ENCODE results near the gene RBM20.
"Not testable (repeated sequence)": the region's sequence is repeated elsewhere in the genome, so short reads cannot be mapped to it uniquely, and the experiment has no call there.

Gene RBM20

DNA sequence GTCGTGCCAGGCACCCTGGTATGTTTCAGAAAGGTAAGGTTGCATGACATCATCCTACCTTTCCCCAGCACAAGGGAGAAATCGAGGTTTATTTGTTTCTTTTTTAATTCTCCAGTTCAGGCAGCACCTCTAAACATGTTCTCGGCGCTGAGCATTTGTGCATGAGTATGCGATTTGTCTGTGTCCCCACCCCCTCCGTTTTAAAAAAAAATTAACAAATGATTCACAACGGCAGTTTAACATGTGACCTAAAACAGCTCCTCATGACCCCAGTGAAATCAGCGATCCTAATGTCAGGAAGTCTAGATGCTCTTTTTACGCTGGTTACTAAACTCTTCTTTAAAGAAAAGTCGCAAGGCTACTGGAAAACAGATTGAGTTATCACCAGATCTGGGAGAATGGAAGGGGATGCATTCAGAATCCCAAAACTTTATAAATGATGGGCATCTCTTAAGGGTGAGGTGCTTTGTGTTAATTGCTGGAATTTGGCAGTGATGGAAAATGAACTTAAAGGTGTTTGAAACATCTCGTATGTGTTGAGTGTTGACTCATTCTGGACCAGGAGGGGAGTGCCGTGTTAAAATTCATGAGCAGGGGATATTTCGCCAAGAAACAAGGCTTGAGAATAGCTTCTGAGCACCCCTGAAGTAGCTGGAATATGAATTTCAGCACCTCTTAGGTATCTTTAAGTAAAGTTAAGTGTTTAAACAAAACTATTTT lies 120.8 kb downstream of the RBM20 start:
- no peak for DNase-seq (ENCODE audit: low read depth in 1 of 2, low spot score in 1 of 2)
- in situ Hi-C loops (cut with HindIII; ENCODE audit: low pct_unique_long_range_greater_than_20kb, low sequenced_read_pairs) = no loop called here
- TF ChIP-seq JUND (IDR thresholded peaks at IDR 0.05; ENCODE audit: low read depth) = no peak

DNA sequence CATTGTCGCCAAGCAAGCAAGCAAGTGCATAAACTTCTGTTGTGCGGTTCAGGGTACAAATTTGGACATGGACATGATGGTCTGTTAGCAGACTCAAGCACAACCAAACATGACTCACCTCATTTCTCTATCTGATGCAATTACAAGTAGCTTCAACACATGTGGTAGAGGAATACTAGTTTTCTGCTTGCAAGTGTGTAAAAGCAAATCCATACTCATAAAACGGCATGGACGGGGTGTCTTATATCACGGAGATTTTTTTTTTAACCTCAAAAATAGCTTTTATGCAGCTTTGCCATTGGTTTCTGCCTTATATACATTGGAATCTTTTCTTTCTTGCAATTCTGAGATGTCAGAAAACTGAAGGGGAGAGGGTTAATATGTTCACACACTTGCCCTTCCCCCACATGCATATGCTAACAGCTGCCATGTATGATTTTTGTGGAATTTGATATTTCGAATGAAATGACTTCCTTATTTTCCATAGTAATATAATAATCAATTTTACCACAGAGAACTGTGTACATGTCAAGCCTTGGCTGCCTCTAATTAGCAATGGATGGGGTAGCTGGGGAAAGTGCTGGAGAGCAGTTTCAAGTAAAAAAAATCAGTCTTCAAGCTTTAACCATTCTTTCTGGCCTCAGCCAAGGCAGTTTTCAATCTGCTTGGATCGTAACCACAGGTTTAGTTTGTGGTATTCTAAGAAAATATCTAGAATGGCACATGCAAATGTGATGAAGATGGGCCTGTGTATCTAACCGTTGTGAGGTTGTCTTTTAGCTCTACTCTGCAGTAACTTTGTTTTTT lies 121.6 kb downstream of the RBM20 start:
- no peak for DNase-seq (ENCODE audit: low read depth in 1 of 2, low spot score in 1 of 2)
- in situ Hi-C loops (cut with HindIII; ENCODE audit: low pct_unique_long_range_greater_than_20kb, low sequenced_read_pairs) = no loop called here
- no peak for TF ChIP-seq JUND (IDR thresholded peaks at IDR 0.05; ENCODE audit: low read depth)

DNA sequence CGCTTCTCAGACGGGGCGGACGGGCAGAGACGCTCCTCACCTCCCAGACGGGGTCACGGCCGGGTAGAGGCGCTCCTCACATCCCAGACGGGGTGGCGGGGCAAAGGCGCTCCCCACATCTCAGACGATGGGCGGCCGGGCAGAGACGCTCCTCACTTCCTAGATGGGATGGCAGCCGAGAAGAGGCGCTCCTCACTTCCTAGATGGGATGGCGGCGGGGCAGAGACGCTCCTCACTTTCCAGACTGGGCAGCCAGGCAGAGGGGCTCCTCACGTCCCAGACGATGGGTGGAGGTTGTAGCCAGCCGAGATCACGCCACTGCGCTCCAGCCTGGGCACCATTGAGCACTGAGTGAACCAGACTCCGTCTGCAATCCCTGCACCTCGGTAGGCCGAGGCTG lies 123.5 kb downstream of the RBM20 start:
- DNase-seq (ENCODE audit: low read depth in 1 of 2, low spot score in 1 of 2); in situ Hi-C loops (cut with HindIII; ENCODE audit: low pct_unique_long_range_greater_than_20kb, low sequenced_read_pairs): not testable (repeated sequence)

DNA sequence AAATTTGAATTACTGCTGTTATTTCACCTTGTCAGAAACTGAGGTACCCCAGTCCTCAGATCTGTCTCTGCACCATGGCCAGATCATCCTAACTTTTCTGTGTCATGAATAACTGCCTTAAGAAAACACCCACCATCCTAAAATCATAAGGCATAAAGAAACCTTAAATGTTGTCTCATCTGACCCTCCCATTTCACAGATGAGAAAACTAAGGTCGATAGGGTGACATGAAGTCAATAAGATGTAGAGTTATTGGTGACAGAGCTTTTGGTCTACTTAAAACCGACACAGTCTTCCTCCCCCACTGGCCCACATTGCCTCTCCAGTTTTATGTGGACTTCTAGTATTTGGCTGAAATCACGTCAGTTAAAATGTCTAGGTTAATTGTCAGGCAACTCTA lies 126.1 kb downstream of the RBM20 start:
- in situ Hi-C loops (cut with HindIII; ENCODE audit: low pct_unique_long_range_greater_than_20kb, low sequenced_read_pairs) = no loop called here
- no peak for DNase-seq (ENCODE audit: low read depth in 1 of 2, low spot score in 1 of 2)

DNA sequence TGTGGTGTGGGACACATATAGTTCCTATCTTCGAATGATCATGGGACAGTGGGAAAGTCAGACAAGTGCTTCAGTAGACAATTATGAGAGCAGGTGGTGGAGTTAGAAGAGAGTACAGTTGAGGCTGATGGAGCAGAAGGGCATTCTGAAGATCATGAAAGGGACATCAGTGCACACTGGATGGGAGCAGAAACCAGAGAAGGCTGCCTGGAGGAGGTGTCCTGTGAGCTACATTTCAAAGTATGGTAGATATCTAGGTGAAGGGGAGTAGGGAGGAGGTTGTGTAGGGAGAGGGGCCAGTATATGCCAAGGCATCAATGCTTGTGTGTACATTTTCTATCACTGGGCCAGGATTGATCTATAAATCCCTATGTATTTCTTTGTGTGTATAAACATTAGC lies 127.3 kb downstream of the RBM20 start:
- no peak for DNase-seq (ENCODE audit: low read depth in 1 of 2, low spot score in 1 of 2)
- in situ Hi-C loops (cut with HindIII; ENCODE audit: low pct_unique_long_range_greater_than_20kb, low sequenced_read_pairs) = no loop called here
- TF ChIP-seq JUND (IDR thresholded peaks at IDR 0.05; ENCODE audit: low read depth) = no peak

More for the DNA sequence above, 126.1 kb downstream of the RBM20 start:
- TF ChIP-seq JUND (IDR thresholded peaks at IDR 0.05; ENCODE audit: low read depth) = no peak

DNA sequence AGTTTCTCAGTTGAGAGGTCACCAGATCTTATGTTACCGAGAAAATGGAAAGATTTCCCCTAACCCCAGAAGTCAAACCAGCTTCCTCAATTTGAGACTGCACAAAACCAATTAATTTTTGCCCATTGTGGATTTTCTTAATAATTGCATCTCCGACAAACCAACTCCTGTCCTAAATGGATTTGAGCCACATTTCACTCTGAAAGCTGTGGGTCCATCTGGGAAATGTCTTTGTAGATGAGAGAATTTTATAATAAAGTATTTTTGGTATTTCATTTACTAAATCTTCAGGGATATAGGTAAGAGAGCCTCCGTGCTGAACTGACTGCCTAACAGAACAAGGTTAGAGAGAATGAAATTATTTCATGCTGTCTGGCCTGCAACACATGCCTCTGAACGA lies 127.9 kb downstream of the RBM20 start:
- DNase-seq (ENCODE audit: low read depth in 1 of 2, low spot score in 1 of 2) = no peak
- in situ Hi-C loops (cut with HindIII; ENCODE audit: low pct_unique_long_range_greater_than_20kb, low sequenced_read_pairs) = no loop called here
- TF ChIP-seq JUND (IDR thresholded peaks at IDR 0.05; ENCODE audit: low read depth) = no peak

DNA sequence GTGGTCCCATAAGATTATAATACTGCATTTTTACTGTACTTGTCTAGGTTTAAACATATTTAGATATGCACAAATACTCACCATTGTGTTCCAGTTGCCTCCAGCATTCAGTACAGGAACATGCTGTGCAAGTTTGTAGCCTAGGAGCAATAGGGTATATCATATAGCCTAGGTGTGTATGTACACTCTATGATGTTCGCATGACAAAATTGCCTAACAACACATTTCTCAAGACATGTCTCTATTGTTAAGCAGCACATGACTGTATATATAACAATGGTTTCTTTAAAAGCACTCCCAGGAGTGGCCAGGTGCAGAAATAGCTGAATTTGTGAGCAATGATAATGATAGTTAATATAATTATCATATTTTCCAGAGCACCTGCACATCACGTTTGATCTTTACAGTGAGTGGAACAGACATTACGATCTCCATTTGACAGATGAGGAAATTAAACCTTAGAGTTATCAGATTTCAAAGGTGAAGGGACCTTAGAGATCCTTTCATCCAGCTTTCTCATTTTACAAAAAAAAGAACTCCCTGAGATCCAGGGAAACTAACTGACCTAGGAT lies 128.4 kb downstream of the RBM20 start:
- TF ChIP-seq JUND (IDR thresholded peaks at IDR 0.05; ENCODE audit: low read depth) = no peak
- in situ Hi-C loops (cut with HindIII; ENCODE audit: low pct_unique_long_range_greater_than_20kb, low sequenced_read_pairs) = no loop called here
- DNase-seq (ENCODE audit: low read depth in 1 of 2, low spot score in 1 of 2) = no peak

DNA sequence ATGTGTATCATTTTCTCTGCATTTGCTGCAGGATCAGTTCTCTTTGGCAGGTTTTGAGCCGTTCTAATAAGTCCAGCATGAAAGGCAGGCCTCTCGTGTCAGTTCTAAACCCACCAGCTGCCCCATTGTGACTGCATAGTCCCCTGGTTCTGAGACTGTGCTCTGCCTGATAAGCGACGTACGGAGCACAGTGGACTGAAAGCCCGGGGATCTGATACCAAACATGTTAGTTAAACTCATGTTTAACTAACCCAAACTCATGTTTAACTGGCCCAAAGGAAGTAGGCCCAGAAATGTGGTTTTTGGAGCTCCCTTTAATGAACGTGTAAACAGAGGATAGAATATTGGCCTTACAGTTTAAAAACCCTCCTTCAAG lies 129.5 kb downstream of the RBM20 start:
- in situ Hi-C loops (cut with HindIII; ENCODE audit: low pct_unique_long_range_greater_than_20kb, low sequenced_read_pairs) = no loop called here
- no peak for DNase-seq (ENCODE audit: low read depth in 1 of 2, low spot score in 1 of 2)
- TF ChIP-seq JUND (IDR thresholded peaks at IDR 0.05; ENCODE audit: low read depth) = no peak

DNA sequence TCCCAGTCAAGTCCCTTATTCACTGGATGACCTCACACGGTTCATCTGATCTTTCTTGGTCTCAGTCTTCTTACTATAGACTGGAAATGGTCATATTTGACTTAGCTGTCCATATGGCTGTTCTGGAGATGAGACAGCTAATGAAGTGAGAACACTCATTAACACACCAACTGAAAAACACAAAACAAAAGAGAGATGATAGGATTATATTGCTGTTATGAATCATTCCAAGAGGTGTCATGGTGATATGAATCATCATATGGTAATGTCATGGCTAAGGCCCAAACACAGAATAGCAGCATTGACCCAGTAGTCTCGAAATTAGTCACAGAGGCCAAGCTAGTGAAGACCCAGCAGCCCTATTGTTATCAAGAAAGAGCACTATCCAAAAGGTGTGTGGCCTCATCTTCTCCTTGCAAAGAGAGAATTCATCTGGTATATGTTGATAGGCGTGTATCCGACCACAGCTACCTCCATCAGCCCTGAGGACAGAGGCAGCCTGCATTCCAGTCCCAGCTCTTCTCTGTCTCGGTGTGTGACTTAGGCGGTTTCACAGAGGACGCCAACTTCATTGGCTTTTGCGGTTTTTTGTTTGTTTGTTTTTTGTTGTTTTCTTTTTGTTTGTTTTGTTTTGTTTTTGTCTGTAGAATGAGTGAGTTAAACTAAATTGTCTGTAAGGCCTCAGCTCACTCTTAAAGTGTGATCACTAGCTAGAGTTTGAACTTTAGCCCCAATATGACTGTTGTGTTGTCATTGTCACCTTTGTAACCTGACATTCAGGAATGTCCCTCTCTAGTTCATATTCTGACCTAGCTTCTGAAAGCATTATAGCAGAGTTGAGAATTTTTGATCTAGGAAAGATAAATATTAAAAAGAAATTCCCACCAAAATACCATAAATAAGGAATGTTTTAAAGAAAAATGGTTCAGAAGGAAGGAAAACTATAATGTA lies 130.2 kb downstream of the RBM20 start:
- no peak for DNase-seq (ENCODE audit: low read depth in 1 of 2, low spot score in 1 of 2)
- in situ Hi-C loops (cut with HindIII; ENCODE audit: low pct_unique_long_range_greater_than_20kb, low sequenced_read_pairs) = no loop called here
- no peak for TF ChIP-seq JUND (IDR thresholded peaks at IDR 0.05; ENCODE audit: low read depth)

DNA sequence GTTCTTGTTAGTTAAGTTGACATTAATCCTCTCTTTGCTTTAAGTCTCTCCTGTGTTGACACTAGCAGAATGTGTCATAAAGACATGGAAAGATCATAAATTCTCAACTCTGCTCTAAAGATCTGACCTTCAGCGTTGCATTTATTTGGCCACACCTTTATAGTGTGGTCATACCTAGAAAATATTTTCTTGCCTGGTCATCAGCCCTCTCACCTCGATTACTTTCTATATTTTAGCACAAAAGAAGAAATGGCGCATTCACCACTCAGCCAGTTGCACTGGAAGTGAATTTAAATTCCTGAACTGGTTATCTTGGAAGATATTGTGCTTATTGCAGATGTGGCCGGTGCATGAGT lies 130.9 kb downstream of the RBM20 start:
- TF ChIP-seq JUND (IDR thresholded peaks at IDR 0.05; ENCODE audit: low read depth) = no peak

DNA sequence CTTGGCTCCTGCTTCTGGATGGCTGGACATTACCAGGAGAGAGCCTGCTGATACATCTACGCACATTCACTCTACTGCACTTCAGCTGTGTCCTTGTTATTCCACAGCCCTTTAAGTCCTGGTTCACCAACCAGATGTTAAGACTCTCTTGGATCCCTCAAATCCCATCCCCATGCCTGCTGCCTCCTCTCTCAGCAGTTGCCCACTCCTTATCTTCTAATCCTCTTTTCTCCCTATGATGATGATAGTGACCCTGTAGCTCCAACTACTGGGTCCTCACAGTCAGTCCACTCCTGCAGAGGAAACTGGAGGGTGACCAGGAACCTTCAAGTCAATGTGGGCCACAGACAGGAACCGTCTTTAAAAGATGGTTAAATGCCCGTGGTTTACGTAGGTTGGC lies 131.3 kb downstream of the RBM20 start:
- no peak for DNase-seq (ENCODE audit: low read depth in 1 of 2, low spot score in 1 of 2)
- no peak for TF ChIP-seq JUND (IDR thresholded peaks at IDR 0.05; ENCODE audit: low read depth)
- in situ Hi-C loops (cut with HindIII; ENCODE audit: low pct_unique_long_range_greater_than_20kb, low sequenced_read_pairs) = no loop called here

More for the DNA sequence above, 130.9 kb downstream of the RBM20 start:
- DNase-seq (ENCODE audit: low read depth in 1 of 2, low spot score in 1 of 2) = no peak
- in situ Hi-C loops (cut with HindIII; ENCODE audit: low pct_unique_long_range_greater_than_20kb, low sequenced_read_pairs) = no loop called here

DNA sequence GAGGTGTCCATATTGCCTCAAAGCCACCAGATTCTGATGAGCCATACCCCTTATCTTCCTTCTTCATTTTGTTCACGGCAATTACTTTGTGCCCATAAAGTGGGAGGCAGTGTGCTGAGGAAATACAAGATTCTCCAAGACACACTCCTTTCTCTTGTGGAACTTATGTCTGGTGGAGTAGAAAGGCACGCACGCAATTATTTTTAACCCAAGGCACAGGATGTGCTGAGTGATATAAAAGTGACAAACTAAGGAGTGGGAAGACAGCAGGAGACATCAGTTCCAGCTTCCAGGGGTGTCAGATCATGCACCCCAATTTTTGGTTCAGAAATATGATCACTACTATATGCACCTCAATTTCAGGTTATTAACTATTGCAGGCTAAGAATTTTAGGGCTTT lies 132.9 kb downstream of the RBM20 start:
- no peak for TF ChIP-seq JUND (IDR thresholded peaks at IDR 0.05; ENCODE audit: low read depth)
- in situ Hi-C loops (cut with HindIII; ENCODE audit: low pct_unique_long_range_greater_than_20kb, low sequenced_read_pairs) = no loop called here
- no peak for DNase-seq (ENCODE audit: low read depth in 1 of 2, low spot score in 1 of 2)
